HepG2 (cell line): ENCODE data around the gene SEC23IP.

Experiments used
- ARID2 ChIP-seq: sonication (generic); formaldehyde crosslinking; IDR thresholded peaks from 2 replicates; pipeline ENCODE4 v1.8.1; 2022; ENCODE audit warnings: mild to moderate bottlenecking, missing genetic modification reagents, borderline replicate concordance
- JUN ChIP-seq: sonication (generic); formaldehyde crosslinking; IDR thresholded peaks from 2 replicates; pipeline ENCODE4 v1.4.0; 2020; ENCODE audit warnings: mild to moderate bottlenecking, missing genetic modification reagents
- MEIS2 ChIP-seq: sonication (generic); formaldehyde crosslinking; IDR thresholded peaks from 2 replicates; pipeline ENCODE4 v1.9.0; 2021; ENCODE audit warnings: mild to moderate bottlenecking, missing genetic modification reagents
- NFATC3 ChIP-seq: sonication (generic); formaldehyde crosslinking; IDR thresholded peaks from 2 replicates; pipeline ENCODE4 v1.5.1; 2020; ENCODE audit warnings: mild to moderate bottlenecking, missing genetic modification reagents
- NFE2L1 ChIP-seq: sonication (generic); formaldehyde crosslinking; IDR thresholded peaks from 2 replicates; pipeline ENCODE4 v1.4.0; 2020; ENCODE audit warnings: missing genetic modification reagents, mild to moderate bottlenecking, borderline replicate concordance
- RXRB ChIP-seq: IDR thresholded peaks from 2 replicates; pipeline ENCODE4 v1.6.1; 2016; ENCODE audit warnings: borderline replicate concordance, missing genetic modification reagents, missing compliant biosample characterization
- SETDB1 ChIP-seq: sonication (generic); formaldehyde crosslinking; IDR thresholded peaks from 2 replicates; pipeline ENCODE4 v1.5.1; 2020; ENCODE audit warnings: missing genetic modification reagents, mild to moderate bottlenecking, borderline replicate concordance
- SIN3A ChIP-seq: IDR thresholded peaks from 2 replicates; pipeline ENCODE4 v1.6.1; 2011; ENCODE audit warnings: low read depth, mild to moderate bottlenecking, control low read depth, low read length, borderline replicate concordance
- SMC3 ChIP-seq: IDR thresholded peaks from 2 replicates; pipeline ENCODE4 v1.6.1; 2011; ENCODE audit warnings: low read length, improper control_type of control experiment
- TMF1 ChIP-seq: sonication (generic); formaldehyde crosslinking; IDR thresholded peaks from 2 replicates; pipeline ENCODE4 v1.8.1; 2022; ENCODE audit warnings: low read depth, missing genetic modification reagents
- TF ChIP-seq, protein P1 (sequence below): sonication (generic); formaldehyde crosslinking; IDR thresholded peaks from 2 replicates; pipeline ENCODE4 v1.5.0; 2020; ENCODE audit warnings: mild to moderate bottlenecking, missing genetic modification reagents, moderate library complexity
- TF ChIP-seq, protein P2 (sequence below): sonication (generic); formaldehyde crosslinking; IDR thresholded peaks from 2 replicates; pipeline ENCODE4 v1.4.0; 2020; ENCODE audit warnings: low read depth, mild to moderate bottlenecking, missing genetic modification reagents
- TF ChIP-seq, protein P3 (sequence below): sonication (generic); formaldehyde crosslinking; IDR thresholded peaks from 2 replicates; pipeline ENCODE4 v1.8.1; 2022; ENCODE audit warnings: low read depth, mild to moderate bottlenecking, missing genetic modification reagents

DNA sequence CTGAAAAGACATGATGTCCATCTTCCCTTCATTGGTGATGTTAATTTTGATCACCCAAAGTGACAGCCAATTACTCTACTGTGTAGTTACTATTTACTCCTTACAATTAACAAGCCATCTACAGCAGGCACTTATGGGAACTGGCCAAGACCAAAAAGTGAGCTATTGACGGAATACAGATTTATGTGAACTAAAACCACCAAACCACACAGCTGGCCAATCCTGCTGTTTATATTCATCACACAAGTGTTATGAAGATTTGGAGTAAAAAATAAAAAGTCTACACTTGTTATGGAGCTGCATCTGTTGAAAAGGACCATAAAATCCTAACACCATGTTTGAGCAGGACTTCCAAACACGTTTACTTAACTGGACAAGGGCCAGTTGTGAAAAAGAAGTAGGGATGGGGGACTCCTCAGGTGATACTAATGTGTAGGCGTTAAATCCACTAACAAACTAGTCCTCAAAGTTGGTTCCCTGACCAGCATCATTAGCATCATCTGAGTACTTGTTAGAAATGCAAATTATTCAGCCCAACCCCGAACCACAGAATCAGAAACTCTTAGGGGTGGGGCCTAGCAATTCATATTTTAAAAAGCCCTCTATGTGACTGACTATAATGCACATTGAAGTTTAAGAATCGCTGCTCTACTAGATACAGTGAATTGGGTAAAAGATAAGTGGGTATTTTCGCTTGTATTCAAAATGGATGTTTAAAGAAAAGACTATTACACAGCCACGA lies 31.5 kb upstream of the SEC23IP start:
- TF ChIP-seq, protein P1, sequence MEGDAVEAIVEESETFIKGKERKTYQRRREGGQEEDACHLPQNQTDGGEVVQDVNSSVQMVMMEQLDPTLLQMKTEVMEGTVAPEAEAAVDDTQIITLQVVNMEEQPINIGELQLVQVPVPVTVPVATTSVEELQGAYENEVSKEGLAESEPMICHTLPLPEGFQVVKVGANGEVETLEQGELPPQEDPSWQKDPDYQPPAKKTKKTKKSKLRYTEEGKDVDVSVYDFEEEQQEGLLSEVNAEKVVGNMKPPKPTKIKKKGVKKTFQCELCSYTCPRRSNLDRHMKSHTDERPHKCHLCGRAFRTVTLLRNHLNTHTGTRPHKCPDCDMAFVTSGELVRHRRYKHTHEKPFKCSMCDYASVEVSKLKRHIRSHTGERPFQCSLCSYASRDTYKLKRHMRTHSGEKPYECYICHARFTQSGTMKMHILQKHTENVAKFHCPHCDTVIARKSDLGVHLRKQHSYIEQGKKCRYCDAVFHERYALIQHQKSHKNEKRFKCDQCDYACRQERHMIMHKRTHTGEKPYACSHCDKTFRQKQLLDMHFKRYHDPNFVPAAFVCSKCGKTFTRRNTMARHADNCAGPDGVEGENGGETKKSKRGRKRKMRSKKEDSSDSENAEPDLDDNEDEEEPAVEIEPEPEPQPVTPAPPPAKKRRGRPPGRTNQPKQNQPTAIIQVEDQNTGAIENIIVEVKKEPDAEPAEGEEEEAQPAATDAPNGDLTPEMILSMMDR (CRISPR knock-in tag), result no peak
- no peak for TF ChIP-seq ARID2
- no peak for TF ChIP-seq MEIS2 (CRISPR knock-in tag)
- TF ChIP-seq, protein P2, sequence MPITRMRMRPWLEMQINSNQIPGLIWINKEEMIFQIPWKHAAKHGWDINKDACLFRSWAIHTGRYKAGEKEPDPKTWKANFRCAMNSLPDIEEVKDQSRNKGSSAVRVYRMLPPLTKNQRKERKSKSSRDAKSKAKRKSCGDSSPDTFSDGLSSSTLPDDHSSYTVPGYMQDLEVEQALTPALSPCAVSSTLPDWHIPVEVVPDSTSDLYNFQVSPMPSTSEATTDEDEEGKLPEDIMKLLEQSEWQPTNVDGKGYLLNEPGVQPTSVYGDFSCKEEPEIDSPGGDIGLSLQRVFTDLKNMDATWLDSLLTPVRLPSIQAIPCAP (CRISPR knock-in tag), result no peak
- TF ChIP-seq, protein P3, sequence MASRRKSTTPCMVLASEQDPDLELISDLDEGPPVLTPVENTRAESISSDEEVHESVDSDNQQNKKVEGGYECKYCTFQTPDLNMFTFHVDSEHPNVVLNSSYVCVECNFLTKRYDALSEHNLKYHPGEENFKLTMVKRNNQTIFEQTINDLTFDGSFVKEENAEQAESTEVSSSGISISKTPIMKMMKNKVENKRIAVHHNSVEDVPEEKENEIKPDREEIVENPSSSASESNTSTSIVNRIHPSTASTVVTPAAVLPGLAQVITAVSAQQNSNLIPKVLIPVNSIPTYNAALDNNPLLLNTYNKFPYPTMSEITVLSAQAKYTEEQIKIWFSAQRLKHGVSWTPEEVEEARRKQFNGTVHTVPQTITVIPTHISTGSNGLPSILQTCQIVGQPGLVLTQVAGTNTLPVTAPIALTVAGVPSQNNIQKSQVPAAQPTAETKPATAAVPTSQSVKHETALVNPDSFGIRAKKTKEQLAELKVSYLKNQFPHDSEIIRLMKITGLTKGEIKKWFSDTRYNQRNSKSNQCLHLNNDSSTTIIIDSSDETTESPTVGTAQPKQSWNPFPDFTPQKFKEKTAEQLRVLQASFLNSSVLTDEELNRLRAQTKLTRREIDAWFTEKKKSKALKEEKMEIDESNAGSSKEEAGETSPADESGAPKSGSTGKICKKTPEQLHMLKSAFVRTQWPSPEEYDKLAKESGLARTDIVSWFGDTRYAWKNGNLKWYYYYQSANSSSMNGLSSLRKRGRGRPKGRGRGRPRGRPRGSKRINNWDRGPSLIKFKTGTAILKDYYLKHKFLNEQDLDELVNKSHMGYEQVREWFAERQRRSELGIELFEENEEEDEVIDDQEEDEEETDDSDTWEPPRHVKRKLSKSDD (CRISPR knock-in tag), result no peak
- no peak for TF ChIP-seq RXRB (CRISPR knock-in tag)
- no peak for TF ChIP-seq SETDB1
- TF ChIP-seq SMC3, result no peak
- TF ChIP-seq JUN (CRISPR knock-in tag), result no peak
- TF ChIP-seq NFE2L1 (CRISPR knock-in tag), result no peak
- no peak for TF ChIP-seq NFATC3 (CRISPR knock-in tag)
- TF ChIP-seq TMF1 (CRISPR knock-in tag), result no peak
- no peak for TF ChIP-seq SIN3A
